Fibroblast of upper back skin (primary cell): ENCODE measurements around the gene PHF2.

Experiments used
- DNase-seq: peaks from one replicate; pipeline ENCODE4 v3.0.0-alpha.2; 2013

PHF2 gene

DNA sequence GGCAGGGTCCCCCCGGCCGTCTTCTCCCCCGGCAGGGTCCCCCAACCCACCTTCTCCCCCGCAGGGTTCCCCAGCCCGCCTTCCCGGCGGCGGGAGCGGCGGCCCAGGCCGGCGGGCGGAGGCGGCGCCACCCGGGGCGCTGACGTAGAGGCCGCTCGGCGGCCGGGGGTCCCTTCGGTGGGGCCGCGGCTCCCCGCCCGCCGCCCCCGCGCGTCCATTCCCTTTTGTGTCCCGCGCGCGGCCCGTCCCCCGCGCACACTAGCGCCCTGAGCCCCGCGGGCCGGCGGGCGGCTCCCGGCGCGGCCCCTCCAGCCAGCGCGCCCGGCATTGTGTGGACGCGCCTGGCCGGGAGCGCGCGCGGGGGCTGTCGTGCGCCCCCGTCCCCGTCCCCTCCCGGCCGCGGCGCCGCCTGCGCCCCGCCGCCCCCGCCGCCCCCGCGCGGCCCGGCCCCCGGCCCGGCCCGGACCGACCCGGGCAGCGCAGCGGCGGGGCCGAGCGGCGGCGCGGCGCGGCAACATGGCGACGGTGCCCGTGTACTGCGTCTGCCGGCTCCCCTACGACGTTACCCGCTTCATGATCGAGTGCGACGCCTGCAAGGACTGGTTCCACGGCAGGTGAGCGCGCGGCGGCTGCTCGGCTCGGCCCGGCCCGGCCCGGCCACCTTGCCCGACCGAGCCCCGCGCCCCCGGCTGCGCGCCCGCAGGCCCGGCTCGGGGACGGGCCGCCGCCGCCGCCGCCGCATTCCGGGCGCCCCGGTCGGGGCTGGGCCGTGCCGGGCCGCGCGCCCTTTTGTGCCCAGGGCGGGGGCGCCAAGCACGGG is at the start of gene PHF2:
Gene PHF2, plus strand, starts transcription at position 327 of the 820 bp plus-strand sequence. Its CDS starts 190 bp downstream, at position 517.
- no peak for DNase-seq

DNA sequence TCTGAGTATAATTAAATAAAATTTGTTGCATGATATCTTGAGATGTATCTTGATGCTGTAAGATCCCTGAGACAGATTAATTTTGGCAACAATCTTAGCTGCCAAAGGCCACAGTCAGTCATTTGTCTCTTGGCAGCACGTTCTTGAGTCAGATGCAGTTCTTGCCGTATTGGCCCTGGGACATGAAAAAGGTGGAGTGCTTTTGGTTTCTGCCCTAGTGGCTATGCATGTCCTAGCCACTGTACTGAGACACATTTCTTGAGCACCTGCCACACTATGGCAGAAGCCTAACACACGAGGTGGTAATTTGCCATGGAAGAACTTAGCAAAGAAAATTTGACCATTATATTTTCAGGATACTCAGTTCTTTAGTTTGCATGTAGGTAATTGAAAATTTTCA is 45.0 kb upstream of the PHF2 start:
- DNase-seq: no peak

DNA sequence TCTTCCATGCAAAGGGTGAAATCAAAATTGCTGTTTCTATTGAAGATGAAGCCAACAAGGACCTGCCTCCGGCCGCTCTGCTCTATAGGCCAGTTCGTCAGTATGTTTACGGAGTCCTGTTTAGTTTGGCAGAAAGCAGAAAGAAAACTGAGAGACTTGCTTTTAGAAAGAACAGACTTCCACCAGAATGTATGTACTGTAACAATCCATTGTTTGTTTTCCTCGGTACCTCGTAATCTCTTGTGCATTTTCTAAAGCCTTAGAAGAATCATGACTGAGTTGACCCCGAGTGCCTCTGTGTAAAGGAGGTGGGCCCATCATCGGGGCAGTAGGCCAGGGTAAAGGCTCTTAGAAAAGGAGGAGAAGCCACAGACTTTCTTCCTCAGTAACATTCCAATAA is 44.2 kb upstream of the PHF2 start:
- DNase-seq: no peak

DNA sequence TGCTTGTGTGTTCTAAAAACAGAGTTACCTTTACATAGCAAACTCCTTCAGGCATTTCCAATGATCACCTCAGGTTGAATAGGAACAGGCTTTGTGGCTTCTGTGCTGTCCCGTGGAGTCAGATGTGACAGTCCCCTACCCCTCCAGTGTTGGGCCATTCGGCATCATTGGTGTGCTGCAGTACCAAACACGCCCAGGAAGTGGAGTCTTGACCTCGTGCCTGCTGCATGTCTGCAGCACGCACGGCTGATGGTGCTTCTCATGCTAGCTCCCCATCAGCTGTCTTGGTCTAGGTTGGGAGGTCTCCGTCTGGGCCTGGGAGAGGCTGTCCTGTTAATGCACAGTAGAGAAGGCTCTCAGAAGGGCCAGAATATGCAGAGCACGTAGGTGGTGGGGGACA is 42.5 kb upstream of the PHF2 start:
- DNase-seq: no peak

DNA sequence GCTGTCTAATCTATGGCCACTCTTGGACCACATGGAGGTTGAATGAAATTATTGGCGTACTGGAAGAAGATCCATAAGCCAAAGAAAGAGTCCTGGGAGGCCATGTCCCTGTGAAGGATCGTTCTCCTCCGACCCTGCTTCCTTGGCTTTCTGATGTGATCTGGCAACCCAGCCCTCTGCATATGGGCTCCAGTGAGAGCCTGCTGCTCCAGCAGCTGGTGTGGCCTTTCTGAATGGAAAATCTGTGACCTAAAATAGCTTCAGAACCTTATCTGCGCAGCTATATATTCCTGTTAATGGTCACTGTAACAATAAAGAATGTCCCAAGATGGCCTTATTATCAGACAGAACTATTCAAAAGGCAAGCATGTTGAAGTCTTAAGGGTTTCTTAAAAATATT is 40.2 kb upstream of the PHF2 start:
- no peak for DNase-seq

DNA sequence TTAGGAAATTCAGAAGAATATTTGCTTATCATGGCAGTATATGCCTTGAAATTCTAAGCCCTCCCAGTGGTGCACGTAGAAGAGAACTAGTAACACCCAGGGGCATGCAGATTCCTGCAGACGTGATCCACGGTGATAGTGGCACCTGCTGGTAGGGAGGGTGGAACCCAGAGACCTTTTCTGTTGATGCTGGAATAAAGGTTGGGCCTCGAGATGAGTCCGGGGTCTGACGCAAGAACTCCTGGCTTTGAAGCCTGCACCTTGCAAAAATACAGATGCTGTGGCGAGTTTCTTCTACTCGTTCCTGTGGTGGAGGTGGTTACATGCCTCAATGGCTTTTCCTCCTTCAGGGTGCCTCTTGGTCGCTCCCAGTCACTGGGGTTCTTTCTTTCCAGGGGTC is 39.5 kb upstream of the PHF2 start:
- no peak for DNase-seq

DNA sequence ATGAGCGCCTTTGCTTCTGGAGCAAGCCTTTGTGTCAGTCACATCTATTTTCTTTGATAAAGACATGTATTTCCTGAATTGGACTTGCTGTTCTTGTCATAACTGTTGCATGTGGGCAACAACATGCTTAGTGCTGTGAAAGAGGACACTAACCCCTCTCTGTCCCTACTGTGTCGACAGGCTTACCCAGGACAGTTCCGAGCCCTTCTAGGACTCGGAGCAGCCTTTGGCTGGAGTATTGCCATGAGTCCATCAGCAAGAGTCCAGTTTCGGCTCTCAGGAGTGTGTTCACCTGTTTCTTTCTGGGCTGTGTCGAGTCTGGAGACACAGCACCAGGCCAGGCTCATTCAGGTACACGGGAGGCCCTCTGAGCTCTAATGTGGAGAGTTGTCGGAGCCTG is 36.1 kb upstream of the PHF2 start:
- DNase-seq: no peak

DNA sequence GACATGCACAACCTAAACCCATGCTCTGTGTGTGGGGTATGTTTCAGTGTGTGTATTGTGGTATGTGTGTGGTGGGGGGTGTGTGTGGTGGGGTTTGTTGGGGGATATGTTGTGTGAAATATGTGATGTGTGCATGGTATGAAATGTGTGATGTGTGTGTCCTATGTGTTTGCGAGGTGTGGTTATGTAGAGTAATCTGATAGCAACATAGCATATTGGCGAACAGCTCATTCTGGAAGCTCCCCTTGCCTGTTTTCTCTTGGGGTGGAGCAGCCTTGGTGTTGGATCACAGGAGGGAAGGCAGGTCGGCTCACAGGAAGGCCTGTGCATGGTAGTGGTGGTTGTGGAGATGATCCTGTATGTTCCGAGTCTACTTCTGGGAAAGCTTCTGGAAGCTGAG is 35.4 kb upstream of the PHF2 start:
- DNase-seq: no peak

DNA sequence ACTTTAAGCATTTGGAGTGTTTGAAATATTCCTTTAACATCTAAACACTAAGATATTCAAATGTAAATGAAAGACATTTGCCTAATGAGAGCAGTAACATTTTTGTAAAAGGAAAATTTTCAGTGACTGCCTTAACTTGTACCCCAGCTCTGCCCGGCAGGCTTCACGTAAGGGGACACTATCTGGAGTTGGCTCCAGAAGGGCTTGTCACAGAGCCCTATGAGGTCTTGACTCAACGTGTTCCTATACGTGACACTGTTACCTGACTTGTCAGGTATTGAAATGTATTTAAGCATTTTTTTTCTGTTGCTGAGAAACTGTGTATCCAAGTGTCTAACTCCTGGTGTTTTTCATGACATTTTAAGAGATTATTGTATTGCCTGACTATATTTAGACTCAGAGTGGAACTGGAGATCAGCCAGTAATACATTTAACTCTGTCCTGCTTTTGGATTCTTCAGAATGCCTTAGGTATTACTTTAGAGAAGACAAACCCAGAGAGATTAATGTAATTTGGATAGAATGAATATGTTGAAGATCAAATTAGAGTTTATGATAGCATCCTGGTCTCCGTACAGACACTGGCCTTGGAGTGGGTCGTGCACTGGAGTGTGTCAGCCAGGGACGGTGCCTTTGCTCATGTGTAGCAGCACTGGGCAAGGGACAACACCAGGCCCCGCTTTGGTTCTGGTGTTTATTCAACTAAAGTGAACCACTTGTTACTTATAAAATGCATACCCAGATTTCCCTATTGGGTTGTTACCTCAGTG is 34.6 kb upstream of the PHF2 start:
- DNase-seq: no peak

DNA sequence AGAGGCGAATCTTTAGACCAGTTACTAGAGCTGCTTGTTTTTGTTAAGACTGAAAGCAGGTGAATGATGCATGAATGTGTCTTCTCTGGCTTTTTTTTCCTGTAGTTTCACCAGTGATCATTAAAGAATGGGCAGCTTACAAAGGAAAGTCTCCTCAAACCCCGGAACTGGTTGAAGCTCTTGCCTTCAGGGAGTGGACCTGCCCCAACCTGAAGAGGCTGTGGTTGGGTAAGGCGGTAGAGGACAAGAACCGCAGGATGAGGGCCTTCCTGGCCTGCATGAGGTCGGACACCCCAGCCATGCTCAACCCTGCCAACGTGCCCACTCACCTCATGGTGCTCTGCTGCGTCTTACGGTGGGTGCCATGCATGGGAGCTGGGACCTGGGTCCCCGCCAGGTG is 33.3 kb upstream of the PHF2 start:
- no peak for DNase-seq

DNA sequence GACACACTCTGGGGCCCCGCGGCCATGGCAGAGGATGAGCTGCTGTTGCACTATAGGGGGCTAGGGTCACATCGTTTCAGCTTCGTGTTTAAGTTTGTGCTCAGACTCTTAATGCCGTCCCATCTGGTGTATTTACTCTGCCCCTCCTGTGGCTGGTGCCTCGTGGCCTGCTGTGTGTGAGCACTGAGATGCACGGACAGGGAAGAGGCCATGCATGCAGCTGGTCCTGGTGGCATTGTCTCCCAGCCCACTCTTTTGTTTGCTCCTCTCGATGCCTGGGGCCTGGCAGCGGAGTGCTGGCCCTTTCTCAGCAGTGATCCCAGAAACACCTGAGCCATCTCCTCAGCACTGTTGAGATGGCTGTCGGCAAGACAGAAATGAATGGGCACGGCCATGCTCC is 30.0 kb upstream of the PHF2 start:
- no peak for DNase-seq

DNA sequence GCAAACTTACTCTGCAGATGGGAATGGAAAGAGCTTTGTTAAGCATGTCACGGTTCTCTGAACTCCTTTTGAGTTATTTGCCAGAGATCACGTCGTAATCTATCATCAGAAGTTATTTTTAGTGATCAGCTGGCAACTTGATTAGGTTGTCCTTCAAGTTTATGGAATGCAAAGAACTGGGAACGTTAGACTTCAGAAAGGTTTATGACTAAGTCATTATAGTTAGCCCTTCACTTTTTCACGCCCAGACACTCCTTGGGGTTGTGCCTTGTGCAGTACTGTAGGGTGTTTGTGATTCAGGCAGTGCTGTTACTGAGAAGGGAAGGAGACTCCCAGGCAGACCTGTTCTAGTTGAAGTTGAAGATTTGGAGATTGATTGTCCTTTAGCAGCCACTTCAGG is 26.8 kb upstream of the PHF2 start:
- DNase-seq: no peak

DNA sequence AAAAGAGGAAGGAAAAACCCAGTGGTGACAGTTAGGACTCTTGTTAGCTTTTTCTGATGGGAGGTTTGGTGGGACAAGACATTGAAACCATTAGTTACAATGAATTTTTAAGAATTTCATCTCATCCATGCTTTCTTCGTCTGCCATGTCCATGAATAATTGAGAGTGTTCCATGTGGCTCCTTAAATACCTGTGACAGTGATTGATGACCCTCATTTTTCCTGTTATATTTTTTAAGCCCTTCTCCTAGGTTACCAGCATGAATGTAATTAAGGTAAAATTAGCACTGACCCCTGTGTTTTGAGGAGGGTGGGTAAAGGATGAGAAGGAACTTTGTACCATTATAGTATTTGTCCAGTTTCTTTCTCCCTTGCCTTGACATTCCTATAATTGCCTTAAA is 23.5 kb upstream of the PHF2 start:
- no peak for DNase-seq

DNA sequence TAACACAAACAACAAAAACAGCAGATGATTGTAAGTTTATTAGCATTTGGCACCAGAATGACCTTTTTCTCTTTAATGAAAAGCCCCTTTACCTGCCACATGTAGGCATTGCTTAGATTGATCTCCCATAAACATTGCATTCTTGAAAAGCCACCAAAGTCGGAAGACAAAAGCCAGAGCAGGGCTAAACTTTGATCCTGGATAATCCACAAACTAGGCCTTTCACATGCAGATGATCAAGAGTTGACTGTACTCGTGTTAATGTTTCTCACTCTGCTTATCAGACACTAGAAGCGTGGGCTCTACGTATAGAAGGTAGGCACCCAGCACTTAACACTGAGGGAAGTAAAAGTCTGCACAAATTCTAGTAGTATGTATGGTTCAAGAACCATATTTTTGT is 21.0 kb upstream of the PHF2 start:
- DNase-seq: no peak

DNA sequence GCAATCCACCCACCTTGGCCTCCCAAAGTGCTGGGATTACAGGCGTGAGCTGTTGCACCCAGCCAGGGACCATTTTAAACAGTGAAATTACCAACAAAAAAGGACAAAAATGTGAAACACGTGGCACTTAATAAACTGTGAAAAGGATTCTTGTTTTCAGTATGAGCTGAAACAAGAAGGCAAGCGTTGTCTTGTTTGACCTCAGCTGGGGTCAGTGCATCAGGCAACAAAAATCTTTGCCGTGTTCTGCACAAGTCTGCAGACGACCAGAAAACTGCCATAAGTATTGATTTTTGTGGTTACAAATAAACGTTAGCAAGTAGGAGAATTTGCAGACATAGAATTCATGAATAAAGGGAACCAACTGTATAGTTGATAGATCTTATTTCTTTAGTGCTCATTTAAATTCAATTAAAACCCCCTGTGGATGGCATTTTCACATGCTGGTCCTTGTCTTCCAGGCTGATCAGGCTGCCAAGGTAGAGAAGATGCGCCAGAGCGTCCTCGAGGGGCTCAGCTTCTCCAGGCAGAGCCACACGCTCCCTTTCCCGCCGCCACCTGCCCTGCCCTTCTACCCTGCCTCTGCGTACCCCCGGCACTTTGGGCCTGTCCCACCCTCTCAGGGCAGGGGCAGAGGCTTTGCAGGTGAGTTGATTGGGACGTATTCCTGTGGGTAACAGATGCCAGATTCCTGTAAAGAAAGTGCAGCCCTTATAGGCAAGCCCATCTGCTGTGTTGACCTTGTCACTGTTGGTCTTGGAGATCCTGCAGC is 18.8 kb upstream of the PHF2 start:
- no peak for DNase-seq

DNA sequence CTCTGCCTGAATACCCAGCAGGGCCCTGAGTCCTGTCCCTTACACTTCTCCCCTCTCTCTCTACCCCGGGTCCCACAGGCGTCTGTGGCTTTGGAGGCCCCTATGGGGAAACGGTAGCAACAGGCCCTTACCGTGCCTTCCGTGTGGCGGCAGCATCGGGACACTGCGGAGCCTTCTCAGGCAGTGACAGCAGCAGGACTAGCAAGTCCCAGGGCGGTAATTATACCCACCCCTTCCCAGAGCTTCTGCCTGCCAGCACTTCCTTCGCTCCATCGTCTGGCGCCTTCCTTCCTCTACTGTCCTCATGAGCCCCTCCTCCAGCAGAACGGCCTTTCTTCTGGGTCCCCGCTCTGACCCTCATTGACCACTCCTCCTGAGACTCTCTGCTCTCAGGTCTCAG is 17.9 kb upstream of the PHF2 start:
- DNase-seq: no peak

DNA sequence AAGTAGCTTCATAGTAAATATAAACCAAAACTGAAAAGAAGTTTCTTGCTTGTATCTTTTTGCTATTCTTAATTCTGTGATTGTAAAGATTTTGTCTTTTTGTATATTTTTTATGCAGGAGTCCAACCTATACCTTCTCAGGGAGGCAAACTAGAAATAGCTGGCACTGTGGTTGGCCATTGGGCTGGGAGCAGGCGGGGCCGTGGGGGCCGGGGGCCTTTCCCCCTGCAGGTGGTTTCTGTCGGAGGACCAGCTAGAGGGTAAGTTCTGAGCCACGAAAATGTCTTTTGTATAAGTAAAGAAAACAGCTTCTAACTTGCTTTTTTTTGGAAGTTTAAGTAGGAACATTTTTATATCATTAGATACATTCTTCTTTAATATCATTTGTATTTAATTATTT is 15.4 kb upstream of the PHF2 start:
- no peak for DNase-seq

DNA sequence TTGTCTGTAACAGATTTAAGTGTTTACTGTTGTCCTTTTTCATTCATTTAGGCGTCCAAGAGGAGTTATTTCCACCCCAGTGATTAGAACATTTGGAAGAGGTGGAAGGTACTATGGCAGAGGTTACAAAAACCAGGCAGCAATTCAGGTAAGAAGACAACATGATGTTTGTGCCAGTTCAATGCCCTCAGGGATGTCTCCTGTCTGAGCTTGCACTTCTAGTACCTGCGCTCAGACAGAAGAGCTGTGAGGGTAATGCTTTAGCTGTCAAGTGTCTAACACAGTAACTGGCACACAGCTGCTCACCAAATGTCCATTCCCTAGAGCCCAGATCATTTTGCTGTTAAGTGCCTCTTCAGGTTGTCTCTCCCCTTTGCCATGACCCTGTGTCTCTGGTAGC is 14.2 kb upstream of the PHF2 start:
- DNase-seq: no peak

DNA sequence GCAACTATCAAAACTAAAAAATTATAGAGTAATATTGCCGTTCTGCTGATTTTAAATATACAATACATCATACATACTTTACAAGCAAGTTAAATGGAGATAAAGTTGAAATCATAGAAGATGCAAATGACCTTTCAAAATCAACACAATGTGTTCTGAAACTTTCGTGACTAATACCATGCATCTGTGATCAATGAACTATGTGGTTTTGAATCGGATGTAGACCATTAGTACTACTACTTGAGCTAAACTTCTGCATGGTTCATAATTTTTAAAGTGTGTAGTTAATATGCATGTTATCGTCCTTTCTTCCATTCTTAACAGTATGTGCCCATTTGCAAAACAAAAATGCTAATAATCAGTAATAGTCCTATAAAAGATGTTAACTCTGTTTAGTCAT is 11.3 kb upstream of the PHF2 start:
- DNase-seq: no peak

DNA sequence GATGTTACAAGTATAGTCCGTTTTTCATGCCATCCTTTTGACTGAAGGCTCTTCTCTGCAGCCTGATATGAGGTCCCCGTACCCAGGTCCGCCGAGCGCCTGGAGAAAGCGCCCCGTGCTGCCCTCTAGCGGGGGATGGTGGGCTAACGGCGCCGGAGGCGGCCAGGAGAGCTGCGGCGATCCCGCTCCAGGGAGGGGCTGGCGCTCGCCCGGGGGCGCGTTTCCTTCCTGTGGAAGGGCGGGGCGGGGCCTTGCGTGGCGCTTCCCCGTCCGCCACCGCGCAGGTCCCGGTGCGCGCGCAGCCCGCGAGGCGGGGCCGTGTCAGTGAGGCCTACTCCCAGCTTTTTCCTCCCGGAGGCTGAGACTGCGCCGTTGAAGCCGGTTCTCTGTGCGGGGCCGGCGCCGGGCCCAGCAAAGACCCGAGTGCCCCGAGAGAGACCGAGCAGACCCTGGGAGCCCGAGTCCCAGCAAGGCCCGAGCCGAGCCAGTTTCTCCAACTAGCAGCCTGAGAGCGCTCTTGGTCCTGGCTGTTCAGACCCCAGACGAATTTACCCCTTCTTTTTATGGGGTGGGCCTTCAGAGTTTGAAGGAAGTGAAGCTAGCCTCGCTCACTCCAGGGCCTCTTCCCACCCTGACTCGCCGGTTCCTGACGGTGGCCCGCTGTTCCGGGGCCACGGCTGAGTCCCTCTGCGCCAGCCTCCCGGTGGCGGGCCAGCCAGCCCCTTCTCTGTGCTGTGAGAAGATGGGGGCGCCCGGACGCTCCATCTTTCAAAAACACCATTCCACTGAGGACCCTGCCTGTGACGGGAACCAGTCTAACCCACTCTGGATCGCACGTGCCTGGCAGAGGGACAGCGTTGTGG is 9.7 kb upstream of the PHF2 start:
- DNase-seq: peak; percentile 95

DNA sequence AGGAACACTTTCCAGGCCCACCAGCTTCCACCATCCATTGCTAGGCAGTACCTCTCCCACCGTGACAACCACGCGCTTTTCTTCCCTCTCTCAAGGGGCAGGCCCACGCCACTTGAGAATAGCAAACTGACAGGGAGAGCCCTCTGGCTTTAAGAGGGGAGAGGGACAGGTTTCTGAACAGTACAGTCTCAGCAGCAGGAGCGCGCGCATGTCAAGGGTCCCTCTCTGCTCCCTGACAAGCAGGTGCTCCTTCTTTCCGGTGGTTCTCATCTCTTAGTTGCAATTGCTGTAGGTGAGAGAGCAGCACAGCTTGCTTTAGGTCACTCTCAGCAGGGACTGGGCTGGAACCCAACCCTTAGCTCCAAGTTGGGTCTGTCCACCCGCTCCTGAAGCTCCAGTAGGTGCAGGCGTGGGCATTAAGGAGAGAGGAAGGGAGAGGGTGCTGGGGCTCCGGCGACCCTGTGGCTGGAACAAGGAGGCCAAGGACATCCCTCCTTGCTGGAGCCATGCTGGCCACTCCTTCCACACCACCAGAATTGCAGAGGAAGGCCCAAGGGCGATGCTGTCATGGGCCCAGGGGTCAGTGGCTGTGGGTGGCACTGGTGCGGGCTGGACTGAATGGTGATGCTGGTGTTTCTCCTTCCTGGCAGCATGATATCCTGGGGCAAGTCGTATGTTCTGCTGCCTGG is 9.0 kb upstream of the PHF2 start:
- DNase-seq: no peak

DNA sequence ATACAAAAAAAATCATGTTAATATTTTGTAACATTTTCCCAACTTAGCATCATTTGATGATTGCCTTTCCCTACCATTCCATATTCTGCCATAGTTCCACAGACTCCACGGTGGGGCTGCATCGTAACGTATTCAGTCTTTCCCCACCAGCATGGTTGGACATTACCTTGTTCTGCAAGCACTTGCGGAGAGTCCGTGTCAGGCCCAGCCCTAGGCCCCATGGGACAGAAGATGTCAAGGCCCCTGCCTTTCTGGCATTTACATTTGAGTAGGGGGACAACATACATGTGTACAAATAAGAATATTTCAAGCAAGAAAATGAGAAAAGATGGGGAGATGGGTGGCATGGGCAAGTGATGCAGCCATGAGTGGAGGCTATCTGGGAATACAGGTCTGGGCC is 8.2 kb upstream of the PHF2 start:
- DNase-seq: no peak
